ENCODE measurements around the gene LIX1L. TPM values are rescaled to one million over a fixed set of nuclear protein-coding genes. Genes with fewer than 3 reads are reported as not detected.

Gene LIX1L
- total and polyA plus RNA-seq, 2 donors (not counting 1 experiment from before 2014, with no cell fraction given): 14.4 to 31.7 TPM

DNA sequence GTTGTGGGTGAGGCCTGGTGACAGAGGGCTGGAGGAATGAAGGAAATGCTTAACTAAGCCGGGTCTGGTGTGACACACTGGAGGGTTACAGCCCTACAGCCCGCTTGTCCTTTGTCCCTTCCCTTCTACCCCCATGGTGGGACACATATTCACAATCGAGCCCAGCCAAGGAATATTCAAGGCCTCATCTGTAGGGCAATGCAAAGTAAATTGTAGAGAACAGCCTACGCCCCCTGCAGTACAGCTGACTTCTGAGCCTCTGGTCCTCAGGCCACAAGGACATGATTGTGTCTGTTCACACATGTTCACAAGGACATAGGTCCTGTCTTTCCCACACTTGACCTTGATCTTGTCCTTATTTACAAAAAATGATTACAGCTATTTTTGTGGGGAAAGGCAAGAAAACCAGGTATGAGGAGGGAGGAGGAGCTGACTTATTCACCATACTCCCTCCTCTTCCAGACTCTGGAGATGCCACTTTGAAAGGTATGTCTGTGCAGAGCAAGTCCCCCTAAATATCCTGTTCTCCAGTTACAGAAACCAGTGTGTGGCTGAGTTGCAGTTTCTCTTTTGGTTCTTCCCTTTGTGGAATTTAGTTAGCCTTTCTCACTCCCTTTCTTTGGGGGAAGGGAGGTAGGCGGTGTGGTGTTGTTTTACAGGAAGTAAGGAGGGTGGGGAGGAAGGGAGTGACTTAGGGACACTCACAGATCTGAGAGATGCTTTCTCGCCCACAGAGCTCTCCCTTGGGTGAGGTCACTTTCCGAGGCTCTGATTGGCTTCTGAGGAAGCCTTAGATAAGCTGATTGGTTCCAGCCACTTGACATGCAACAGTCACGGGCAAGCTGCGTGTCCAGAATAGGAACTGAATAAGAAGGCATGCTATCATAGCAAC is 21.3 kb upstream of the LIX1L start:
- peaks cover 30% of the 10 kb centered on the region for H3K4me1 Mint-ChIP-seq
- no peak overlapping the region for H3K4me3 Mint-ChIP-seq
- H4K20me1 ChIP-seq (ENCODE audit: control insufficient read depth, insufficient read depth, low read length, poor library complexity, severe bottlenecking): no peaks in the 10 kb centered on the region
- H3K27me3 Mint-ChIP-seq: no peaks in the 10 kb centered on the region
- H3K27ac Mint-ChIP-seq: no peak overlapping the region
- H3K9ac ChIP-seq (ENCODE audit: low read length): peak overlapping the region; percentile 59
- DNase-seq: peak; percentile 93
- H3K4me3 ChIP-seq (ENCODE audit: control extremely low read depth in 1 of 5, extremely low read depth in 1 of 5, insufficient read depth in 1 of 5, low read depth in 2 of 5, low read length in 4 of 5): peak overlapping the region; percentile 16 to 52 (median 40)
- H3K36me3 ChIP-seq (replicated peaks in 1 of 2; ENCODE audit: control extremely low read depth in 1 of 2, control insufficient read depth in 1 of 2, extremely low read depth in 1 of 2, insufficient read depth in 2 of 2, low read length in 1 of 2): peaks cover 0 to 7% of the 10 kb centered on the region in 2 experiments
- ChIA-PET POLR2A (interaction anchor here (0.6 to 4.7 kb wide), 16 partner anchors 14 to 121 kb away, joined by 3 to 131 read pairs (median 8); partner anchors contain the start of genes ANKRD34A, LIX1L, PEX11B and POLR3GL), CTCF (interaction anchor here (0.6 to 9.5 kb wide), 17 partner anchors 9 to 133 kb away, joined by 3 to 361 read pairs (median 16); partner anchors contain the start of genes ANKRD34A, HJV, LIX1L and NUDT17)
- peak overlapping the region; percentile 96 to 97 for H3K27ac ChIP-seq (ENCODE audit: low read length in 2 of 2)
- H3K9me3 ChIP-seq (ENCODE audit: control extremely low read depth in 1 of 3, control insufficient read depth in 2 of 3, insufficient read depth in 1 of 3, low read length in 2 of 3): no peaks in the 10 kb centered on the region
- H3K79me2 ChIP-seq (ENCODE audit: control insufficient read depth, insufficient read depth, low read length): peaks cover 46% of the 10 kb centered on the region
- peak overlapping the region; percentile 50 for H2AFZ ChIP-seq (ENCODE audit: insufficient read depth, low read depth, low read length, poor library complexity, severe bottlenecking)
- peak; percentile 87 for ATAC-seq (ENCODE audit: low read depth)
- peaks cover 70 to 71% of the 10 kb centered on the region in 2 donors for H3K4me1 ChIP-seq (ENCODE audit: control insufficient read depth in 2 of 2, insufficient read depth in 2 of 2, low read length in 2 of 2)
- intact Hi-C loops (cut with micrococcal nuclease): loop anchor here (1.0 kb wide), 4 partner anchors 15 to 52 kb away; partner anchors contain the start of genes ANKRD34A, LIX1L, POLR3GL and RBM8A
- TF ChIP-seq CTCF (IDR thresholded peaks at IDR 0.05) (no peak), EZH2 (IDR thresholded peaks at IDR 0.05; ENCODE audit: borderline replicate concordance, insufficient read depth, low read depth, low read length, poor library complexity, severe bottlenecking) (no peak)
- no peaks in the 10 kb centered on the region for H3K9me3 Mint-ChIP-seq (ENCODE audit: insufficient read depth)
- WGBS (ENCODE audit: insufficient coverage): 16% methylated on average over 4 of the region's 9 CpGs
- no peaks in the 10 kb centered on the region for H3K27me3 ChIP-seq (replicated peaks in 1 of 4; ENCODE audit: control extremely low read depth in 1 of 4, control insufficient read depth in 3 of 4, insufficient read depth in 4 of 4, low read length in 3 of 4)
- H3K4me2 ChIP-seq (replicated peaks; ENCODE audit: low read depth, low read length, poor library complexity, severe bottlenecking): peak overlapping the region; percentile 75
